NCI-H2196 (cell line): Measurements from ENCODE around the gene IL18R1.

ENCODE experiments used
- DNase-seq: peaks from one replicate; lab custom pipeline; 2025; ENCODE audit not compliant: unreplicated experiment; lab: John Stamatoyannopoulos, UW

IL18R1 gene

DNA sequence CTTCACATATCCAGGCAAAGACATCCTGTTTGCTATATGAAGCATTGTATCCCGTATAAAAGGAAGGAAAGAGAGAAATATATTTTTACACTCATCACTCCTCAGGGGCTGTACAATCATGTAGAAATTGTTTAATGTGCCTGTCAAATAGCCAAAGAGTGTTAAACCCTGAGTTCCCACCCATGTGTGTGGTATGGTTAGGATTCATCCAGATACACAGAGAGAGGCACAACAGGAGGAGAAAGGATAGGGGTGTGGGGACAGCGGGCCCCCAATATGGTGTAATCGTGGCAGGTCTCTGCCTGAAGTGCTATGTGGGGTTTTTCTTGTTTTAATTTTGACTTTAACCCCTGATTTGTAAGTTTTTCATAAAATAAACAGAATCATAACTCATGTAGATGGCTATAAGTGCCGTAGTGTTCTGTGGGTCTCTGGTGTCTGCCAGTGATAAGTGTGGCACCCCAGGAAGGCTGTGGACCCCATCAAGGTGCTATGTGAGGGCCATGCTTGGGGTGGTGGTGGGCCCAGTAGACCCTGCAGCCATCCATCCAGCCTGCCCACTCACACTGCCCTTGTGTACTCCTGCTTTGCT, 10.2 kb upstream of the IL18R1 start:
- no peak for DNase-seq

DNA sequence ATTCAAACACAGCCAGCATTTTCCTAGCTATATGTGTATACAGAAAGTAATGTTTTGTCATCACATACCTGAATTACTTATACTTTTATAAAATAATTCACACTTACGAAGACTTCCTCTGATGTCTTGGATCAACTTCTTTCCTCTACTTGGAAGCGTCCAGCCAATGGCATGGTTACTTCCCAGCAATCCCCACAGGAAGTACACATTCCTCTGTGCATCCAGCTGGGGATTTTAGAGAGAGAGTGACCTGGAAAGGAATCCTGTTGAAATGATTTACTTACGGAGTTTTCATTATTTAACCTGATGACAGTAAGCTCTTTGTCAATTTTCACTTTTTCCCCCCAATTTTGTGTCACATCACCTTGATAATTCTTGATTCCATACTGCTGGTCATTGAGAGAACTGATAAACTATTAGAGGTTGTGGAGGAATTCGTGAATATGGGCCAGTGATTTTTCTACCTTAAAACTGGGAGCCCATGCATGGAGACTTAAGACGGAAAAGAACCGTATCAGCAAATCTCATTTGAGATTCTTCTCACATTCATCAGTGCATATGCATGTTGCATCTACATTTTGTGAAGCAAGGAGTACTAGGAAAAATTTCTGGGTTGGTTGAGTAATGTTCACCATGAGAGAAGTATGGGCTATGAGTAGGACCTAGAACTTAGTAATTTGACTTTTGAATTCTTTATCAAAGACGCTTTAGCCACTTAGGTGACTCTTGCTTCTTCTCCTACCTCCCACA, 9.0 kb upstream of the IL18R1 start:
- DNase-seq = no peak

GRCh38 chr2:102350137-102350793, 5.3 kb upstream of the IL18R1 start:
- DNase-seq = no peak

GRCh38 chr2:102356381-102356712, 751 bp downstream of the IL18R1 start:
- no peak for DNase-seq

GRCh38 chr2:102356741-102357140, 1.1 kb downstream of the IL18R1 start:
- DNase-seq = no peak

DNA sequence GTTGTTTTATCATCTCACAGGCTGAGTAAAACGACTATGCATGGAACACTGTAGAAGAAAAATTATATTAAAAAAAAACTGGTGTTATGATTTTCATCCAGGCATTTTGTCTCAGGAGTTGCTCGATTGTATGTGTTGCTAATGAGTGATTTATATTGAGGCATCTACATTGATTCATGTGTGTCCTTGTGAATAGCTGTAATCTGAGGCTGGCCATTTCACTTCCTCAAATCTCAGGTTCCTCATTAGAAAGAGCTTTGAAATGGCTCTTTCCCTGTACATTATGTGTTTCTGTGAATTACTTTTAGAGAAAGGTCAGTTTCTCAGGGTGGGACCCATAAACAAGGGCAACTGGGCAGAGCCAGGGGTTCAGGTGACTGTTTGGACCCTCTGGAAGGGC, 2.3 kb downstream of the IL18R1 start:
- DNase-seq = no peak

DNA sequence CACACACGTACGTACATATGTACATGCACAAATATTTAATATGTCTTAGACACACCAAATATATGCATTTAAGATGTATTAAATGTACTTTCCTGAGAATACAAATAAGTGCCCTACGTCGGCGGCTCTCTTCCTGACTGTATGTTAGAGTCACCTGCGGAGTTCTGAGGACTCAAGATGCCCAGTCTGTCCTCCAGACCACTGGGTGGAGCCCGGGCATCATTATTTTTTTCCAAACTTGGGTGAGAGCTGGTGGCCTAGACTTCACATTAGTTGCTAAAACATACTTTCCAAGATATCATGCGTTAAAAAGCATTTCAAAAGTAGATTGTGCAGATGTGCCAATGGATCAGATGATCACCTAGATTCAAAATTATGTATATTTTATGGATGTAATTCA, 2.9 kb downstream of the IL18R1 start:
- DNase-seq = no peak

DNA sequence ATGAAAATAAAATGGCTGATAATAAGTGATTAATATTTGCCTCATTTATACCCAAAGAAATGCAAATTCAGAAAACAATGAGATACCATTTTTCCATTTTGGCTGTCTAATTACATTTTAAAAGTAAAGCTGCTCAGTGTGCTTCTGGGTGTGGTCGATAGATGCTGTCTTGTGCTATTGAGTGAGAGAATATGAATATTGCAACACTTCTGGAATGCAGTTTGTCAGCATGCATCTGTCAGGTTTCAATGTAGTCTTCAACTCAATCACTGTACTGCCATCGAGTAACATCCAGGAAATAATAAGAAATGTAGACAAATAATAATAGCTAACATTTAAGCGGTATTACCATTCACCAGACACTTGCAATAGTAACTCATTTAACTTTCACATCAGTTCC, 3.9 kb downstream of the IL18R1 start:
- no peak for DNase-seq

DNA sequence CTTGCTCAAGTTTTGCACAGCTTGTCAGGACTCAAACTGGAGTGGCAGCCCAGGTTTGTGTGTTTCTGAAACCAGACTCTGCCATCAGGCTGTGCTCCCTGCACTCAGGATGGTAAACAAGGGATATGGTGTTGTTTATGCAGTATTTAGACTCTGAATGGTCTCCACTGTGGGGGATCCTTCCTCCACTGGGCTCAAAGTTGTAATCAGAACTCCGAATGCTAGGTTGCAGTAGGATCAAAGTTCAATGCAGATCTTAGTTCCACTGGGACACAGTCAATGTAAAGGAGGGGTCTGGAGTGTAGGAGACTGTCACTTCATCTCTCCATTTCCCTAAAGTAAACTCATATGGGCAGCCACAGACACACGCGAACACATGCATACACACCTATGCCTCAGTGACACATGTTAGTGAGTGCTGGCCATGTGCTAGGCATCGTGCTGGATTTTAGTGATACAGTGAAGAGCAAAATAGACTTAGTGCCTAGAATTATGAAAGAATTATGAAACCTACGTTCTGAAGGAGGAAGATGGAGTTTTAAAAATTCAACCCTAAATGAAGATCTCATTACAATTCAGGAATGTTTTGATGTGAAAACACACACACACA, 6.1 kb downstream of the IL18R1 start:
- no peak for DNase-seq

DNA sequence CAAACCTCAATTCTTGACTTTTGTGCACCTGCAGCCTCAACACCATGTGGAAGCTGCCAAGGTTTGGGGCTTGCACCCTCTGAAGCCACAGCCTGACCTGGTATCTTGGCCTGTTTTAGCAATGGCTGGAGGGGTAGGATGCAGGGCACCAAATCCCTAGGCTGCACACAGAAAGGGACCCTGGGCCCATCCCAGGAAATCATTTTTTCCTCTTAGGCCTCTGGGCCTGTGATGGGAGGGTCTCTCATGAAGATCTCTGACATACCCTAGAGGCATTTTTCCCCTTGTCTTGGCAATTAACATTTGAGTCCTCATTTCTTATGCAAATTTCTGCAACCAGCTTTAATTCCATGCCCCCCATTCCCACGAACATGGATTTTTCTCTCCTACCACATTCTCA, 10.2 kb downstream of the IL18R1 start:
- no peak for DNase-seq

- DNase-seq = no peak
These were observed 11.0 kb downstream of the IL18R1 start for GRCh38 chr2:102366406-102367112.

DNA sequence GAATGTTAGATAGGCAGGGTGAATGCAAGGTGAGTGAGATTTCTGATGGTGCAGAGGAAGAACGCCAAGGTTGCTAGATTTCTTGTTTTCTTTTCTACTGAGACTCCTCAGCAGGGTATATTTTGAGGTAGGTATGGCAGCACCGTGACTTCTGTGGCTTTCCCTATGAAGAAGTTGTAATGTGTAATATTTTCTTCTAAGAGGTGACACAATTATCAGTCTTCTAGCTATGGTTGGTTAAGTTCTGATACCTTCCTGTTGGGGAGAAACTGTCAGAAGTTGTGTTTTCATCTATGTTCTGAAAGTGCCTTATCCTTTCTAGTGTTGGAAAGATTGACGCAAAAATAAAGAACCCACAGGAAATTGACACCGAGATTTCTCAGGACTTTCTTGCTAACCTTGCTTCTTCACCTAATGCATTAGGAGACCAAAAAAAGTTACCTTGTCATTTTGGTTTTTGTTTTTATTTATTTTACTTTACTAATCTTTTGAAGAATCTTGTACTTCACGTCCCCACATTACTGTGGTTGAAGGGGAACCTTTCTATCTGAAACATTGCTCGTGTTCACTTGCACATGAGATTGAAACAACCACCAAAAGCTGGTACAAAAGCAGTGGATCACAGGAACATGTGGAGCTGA, 11.9 kb downstream of the IL18R1 start:
- DNase-seq = no peak

GRCh38 chr2:102368461-102369109, 13.0 kb downstream of the IL18R1 start:
- DNase-seq = no peak

DNA sequence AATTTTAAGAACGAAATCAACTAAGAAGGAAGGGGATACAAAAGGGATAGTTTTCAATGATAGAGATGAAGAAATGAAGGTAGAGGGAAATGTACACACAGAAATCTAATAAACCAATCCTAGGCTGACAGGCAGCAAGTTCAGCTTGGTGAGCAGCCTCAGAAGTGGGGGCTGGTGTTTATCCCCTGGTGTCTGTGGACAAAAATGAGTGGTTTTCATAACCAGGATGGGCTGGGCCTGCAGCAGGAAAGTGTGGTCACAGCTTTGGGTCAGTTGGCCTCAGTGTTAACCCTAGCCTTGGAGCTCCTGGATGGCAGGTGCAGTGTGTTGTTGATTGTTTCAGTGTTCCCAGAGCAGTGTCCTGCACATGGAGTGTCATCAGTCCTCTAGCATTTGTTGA, 14.3 kb downstream of the IL18R1 start:
- DNase-seq = no peak

GRCh38 chr2:102376052-102376591, 20.5 kb downstream of the IL18R1 start:
- DNase-seq = no peak

DNA sequence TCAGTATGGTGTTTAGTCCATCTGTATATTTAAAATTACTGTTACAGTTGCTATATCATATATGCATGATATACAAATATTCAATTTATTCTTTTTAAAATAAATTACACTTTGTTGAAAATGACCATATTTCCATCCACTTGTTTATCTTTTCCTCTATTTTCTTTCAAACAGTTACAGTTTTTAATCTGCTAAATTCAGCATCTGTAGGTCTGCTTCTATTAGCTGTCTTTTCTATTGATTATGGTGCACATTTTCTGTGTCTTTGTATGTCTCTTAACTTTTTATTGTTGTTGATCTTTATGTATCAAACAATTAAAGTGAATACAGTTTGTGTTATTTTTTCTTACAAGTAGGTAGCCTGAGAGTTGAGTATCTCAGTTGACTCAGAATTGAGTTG, 28.1 kb downstream of the IL18R1 start:
- DNase-seq = no peak

- DNase-seq = no peak
These were observed 29.9 kb downstream of the IL18R1 start for GRCh38 chr2:102385522-102385921.

DNA sequence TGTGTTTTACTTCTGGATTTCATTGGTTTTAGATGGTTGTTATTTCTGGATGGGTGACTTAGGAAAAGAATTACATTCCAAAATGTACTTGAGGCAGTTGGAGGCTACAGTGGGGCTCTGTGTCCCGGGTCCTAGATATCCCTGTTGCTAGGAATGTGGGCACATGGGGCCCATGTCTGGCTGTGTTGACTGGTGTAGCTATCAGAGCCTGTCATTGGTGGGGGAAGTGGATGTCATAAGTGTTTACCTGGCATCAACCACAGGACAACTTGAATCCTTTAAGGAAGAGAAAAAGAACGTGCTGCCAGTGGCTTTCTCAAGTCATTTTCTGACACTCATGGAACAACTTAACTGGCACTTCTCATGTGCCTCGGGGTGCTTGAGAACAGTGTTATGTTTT, 30.4 kb downstream of the IL18R1 start:
- DNase-seq = no peak

DNA sequence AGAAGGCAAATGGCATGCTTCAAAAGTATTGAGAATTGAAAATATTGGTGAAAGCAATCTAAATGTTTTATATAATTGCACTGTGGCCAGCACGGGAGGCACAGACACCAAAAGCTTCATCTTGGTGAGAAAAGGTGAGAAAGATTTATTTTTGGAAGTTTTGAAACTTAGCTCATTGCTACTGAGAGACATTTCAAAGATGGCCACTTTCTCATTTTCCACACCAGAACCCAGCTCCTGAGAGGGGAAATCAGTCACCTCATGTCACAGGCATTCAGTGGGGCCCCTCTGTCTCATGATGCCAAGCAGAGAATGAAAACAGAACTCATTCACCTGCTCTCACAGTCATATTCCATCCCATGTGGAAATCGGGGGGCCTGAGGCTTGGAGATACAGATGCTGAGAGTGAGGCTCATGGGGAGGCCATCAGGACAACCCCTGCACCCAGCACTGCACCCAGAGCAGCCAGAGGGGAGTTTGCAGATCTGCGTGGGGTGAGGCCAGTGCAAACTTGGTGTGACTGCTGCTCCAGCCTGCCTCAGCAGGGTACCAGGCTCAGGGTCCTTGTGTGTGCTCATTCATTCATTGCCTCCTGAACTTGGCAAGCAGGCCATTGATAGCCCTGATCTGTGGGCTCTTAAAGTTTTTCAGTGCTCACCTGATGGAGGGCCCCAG, 31.4 kb downstream of the IL18R1 start:
- DNase-seq = no peak
